Measurements from ENCODE around the gene THOC3.
"Not testable (repeated sequence)": the region's sequence is repeated elsewhere in the genome, so short reads cannot be mapped to it uniquely, and the experiment has no call there.

GRCh38 chr5:175915066-175916037 lies 52.8 kb downstream of the THOC3 start:
- TF ChIP-seq CTCF (IDR thresholded peaks at IDR 0.05; ENCODE audit: low read length); EZH2 (IDR thresholded peaks at IDR 0.05; ENCODE audit: borderline replicate concordance, low read length): not testable (repeated sequence)
